Fibroblast of villous mesenchyme (primary cell): Measurements from ENCODE around the gene OTOF. TPM values are rescaled to one million over a fixed set of nuclear protein-coding genes. Genes with fewer than 3 reads are reported as not detected.

ENCODE experiments used
- DNase-seq: peaks from one replicate; pipeline ENCODE4 v3.0.0-alpha.2; 2010; ENCODE audit warnings: low read depth
- H3K4me3 ChIP-seq: 2 replicates; pipeline ENCODE4 v1.5.1; 2011; ENCODE audit warnings: low read depth, mild to moderate bottlenecking, low read length
- total RNA-seq: library from RNA; depleted of rRNA; stranded (reverse); fragments of >200 nt; gene quantifications from 2 replicates; pipeline ENCODE4 v1.2.3, GENCODE V29; 2012
- TF ChIP-seq, protein P1 (sequence below): IDR thresholded peaks from 2 replicates; pipeline ENCODE4 v1.5.1; 2012; ENCODE audit warnings: low read depth, mild to moderate bottlenecking, low read length; ENCODE audit not compliant: insufficient read depth

OTOF gene
- total RNA-seq, 1 donor: under 0.01 TPM

DNA sequence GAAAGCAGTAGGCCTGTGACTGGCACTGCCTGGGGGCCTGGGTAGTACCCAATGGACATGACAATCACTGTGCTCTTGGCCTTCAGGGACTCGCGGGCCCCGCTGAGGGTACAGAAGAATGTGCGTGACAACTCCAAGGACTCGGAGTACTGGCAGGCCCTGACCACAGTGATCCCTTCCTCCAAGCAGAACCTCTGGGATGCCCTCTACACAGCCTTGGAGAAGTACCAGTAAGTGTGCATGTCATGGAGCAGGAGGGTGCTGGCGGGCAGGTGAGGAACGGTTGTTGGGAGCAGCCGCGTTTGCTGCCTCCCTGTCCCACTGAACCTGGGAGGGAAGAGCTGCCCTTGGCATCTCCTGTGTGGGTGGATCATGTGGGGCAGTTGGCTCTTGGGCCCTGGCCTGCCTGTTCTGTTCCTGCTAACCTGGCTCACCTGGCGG is 23.3 kb downstream of the OTOF start:
- no peak for DNase-seq
- no peak overlapping the region for H3K4me3 ChIP-seq
- TF ChIP-seq, protein P1, sequence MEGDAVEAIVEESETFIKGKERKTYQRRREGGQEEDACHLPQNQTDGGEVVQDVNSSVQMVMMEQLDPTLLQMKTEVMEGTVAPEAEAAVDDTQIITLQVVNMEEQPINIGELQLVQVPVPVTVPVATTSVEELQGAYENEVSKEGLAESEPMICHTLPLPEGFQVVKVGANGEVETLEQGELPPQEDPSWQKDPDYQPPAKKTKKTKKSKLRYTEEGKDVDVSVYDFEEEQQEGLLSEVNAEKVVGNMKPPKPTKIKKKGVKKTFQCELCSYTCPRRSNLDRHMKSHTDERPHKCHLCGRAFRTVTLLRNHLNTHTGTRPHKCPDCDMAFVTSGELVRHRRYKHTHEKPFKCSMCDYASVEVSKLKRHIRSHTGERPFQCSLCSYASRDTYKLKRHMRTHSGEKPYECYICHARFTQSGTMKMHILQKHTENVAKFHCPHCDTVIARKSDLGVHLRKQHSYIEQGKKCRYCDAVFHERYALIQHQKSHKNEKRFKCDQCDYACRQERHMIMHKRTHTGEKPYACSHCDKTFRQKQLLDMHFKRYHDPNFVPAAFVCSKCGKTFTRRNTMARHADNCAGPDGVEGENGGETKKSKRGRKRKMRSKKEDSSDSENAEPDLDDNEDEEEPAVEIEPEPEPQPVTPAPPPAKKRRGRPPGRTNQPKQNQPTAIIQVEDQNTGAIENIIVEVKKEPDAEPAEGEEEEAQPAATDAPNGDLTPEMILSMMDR: no peak

DNA sequence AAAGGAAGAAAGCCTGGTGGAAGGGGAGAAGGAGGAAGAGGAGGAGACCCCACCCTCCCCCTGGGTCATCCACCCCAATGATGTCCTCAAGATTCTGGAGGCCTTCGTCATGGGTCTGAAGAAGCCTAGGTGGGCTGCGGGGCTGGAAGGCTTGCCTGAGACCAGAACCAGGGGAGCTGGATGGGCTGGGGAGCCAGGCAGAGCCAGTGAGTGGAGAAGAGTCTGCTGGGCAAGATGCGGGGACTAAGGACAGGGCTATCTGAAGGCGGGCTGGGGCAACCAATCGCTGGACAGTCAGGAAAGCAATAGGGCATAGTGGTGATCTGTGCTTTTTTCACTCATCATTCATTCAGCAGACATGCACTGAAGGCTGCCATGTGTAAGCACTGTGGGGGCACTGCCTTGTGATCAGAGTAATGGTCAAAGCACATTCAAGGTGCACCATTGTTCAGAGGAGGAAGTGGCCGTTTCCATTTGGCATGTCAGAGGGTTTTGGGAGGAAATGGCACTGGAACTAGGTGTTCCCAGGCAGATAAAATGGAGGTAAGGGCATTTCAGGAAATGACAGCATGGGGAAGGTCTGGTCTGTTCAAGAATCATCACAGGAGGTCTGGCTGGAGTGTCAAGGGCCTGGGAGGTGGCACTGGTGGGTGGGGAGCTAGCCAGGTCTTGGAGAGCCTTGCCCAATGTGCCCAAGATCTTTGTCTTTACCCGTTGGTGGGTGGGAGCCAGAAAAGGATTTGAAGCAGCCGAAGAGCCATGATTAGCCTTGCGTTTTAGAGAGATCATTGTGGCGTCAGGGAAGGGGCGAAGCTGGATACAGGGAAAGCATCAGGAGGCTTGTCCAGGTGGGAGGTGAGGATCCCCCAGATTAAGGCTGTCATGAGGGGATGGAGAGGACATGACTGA is 24.2 kb downstream of the OTOF start:
- no peak for DNase-seq
- no peak overlapping the region for H3K4me3 ChIP-seq
- TF ChIP-seq, protein P1: no peak

DNA sequence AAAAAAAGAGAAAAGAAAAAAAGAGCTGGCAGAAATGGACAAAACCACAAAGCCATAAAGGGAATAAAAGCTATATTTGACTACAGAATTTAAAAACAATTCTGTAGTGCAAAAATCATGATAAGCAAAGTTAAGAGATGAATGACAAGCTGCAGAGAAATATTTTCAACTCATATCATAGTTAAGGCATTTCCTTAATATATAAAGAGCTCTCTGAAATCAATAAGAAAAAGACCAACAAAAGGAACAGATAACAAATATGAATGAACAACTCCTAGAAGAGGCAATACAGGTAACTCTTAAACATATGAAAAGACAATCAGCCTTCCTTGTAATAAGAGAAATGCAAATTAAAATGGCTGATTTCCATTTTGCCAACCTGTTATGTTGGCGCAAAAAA is 26.2 kb downstream of the OTOF start:
- H3K4me3 ChIP-seq: no peak overlapping the region
- TF ChIP-seq, protein P1: no peak
- DNase-seq: no peak

DNA sequence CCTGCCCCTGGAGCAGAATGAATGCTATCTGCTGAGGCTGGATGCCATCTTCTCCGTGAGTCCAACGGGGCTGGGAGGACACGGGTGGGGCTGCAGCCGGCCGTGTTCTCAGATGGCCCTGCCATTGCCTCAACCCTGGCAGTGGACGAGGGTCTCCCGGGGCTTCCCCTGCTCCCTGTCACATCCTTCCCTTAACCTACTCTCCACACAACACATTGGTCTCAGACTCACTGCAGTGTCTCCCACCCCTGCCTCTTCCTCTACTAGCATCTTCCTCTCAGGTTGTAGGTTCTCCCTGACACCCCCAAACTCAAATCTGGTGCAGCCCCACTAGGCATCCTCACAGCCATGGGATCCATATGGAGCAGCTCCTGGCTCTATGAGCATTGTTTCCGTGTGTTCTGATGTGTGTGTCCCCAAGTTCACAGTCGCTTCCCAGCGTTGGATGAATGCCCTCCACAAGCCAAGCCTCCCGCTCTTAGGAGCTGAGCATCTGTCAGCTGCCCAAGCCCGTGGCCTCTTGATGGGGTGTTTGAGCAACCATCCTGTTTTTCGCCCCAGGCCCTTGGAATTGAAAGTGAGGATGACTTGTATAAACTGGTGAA is 27.8 kb downstream of the OTOF start:
- no peak overlapping the region for H3K4me3 ChIP-seq
- DNase-seq: no peak
- TF ChIP-seq, protein P1: no peak

DNA sequence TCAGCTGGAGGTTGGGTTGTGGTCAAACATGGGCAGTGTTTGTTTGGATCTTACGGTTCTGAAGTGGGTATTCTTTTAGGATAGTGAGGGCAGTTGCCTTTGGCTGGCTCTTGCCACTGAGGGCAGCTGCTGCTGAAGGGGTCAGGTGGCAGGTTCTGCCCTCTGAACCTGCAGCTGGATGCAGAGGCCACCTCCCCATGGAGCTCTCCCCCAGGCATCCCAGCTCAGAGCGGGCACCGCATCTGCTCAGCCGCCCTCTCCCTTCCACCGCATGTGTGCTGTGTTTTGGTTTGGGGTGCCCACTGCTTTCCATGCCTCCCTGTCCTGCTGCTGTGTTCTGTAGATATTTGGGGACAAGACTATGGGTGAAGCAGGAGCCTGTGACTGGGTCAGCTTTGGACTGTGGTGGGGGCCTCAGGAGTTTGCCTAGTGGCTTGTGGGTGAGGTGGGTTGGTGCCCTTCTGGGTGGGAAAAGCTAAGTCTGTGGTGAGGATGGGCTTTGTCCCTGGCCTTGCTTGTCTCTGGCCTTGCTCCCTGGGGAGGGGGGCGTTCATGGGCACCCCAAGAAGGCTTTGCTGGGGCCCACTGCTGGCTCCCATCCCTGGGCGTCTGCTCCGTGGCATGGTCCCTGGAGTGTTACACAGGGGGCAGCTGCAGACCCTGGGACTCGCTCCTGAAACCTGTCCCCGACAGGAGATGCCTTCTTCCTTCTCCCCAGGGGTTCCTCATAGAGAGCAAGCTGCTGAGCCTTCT is 28.5 kb downstream of the OTOF start:
- TF ChIP-seq, protein P1: no peak
- no peak overlapping the region for H3K4me3 ChIP-seq
- no peak for DNase-seq

DNA sequence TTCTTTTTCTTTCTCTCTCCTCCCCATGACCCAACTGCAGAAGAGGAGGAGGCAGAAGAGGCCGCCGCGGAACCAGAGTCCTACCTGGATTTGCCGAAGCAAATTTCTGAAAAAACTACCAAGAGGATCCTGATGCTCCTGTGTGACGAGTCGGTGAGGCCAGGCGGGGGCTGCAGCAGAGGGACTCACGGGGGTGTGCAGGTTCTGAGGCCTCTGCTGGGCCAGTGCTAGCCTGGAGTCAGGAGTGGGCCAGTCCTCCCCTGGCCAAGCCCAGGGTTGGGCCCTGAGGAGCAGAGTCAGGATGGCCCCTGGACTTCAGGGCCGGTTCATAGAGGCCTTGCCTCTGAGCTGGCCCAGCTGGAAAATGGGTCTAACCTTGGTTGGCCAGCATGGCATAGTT is 29.3 kb downstream of the OTOF start:
- TF ChIP-seq, protein P1: no peak
- DNase-seq: no peak
- no peak overlapping the region for H3K4me3 ChIP-seq
